Measurements from ENCODE around the gene EVX2.

EVX2 gene

GRCh38 chr2:176129813-176130146, 46.0 kb upstream of the EVX2 start:
- TF ChIP-seq CTCF (IDR thresholded peaks at IDR 0.05; ENCODE audit: low read depth, low read length, missing control alignments), result no peak
- H3K4me3 ChIP-seq (ENCODE audit: low read depth, low read length), result no peak overlapping the region
- DNase-seq (ENCODE audit: low read depth), result no peak

DNA sequence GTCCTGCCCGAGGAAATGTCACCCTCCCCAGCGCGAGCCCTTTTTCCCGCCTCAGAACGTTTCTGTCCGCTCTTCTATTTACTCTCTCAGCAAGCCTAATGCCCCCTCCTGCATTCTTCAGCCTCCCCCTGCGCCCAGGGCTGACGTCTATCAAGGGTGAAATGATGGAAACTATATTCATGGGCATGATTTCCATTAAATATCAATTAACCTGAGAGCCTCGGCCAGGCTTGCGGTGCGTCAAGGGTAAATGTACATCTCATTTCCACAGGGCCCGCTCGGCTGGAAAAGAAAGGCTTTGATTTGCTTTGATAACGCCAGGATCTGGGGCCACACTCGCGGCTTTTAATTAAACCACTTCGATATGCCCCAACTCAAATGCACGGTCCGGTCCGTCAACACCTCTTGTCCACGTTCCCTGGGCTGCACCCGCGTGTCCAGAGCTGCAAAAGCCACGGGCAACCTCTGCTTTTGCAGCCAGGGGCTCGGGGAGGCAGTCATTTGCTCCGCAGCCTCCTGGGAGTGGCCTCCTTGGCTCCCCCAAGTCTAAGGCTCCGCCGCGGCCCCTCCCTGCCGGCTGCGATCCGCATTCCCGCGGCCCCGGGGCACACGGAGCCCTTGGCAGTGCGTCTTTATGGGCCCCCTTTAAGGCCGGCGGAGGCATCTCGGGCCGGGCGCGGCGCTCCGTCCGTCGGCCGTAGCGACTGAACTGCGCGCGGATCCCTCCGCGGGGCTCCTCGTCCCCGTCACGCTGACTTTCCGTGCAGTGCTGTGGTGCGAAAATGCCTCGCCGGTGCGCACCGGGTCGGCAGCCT, 45.4 kb upstream of the EVX2 start, which contains the start of gene HOXD8:
HOXD8 (plus strand) TSS at position 724 of the 815 bp plus-strand sequence. CDS start 662 bp downstream, outside the sequence.
- TF ChIP-seq CTCF (IDR thresholded peaks at IDR 0.05; ENCODE audit: low read depth, low read length, missing control alignments), result no peak
- no peak within 1 kb of the TSS for H3K4me3 ChIP-seq (ENCODE audit: low read depth, low read length)
- DNase-seq (ENCODE audit: low read depth), result no peak

- DNase-seq (ENCODE audit: low read depth), result no peak
- H3K4me3 ChIP-seq (ENCODE audit: low read depth, low read length), result no peak overlapping the region
- no peak for TF ChIP-seq CTCF (IDR thresholded peaks at IDR 0.05; ENCODE audit: low read depth, low read length, missing control alignments)
Observed at GRCh38 chr2:176128172-176128981, 44.6 kb upstream of the EVX2 start.

- no peak for TF ChIP-seq CTCF (IDR thresholded peaks at IDR 0.05; ENCODE audit: low read depth, low read length, missing control alignments)
- no peak for DNase-seq (ENCODE audit: low read depth)
- no peak overlapping the region for H3K4me3 ChIP-seq (ENCODE audit: low read depth, low read length)
Observed at GRCh38 chr2:176127774-176128072, 44.0 kb upstream of the EVX2 start.

- no peak for DNase-seq (ENCODE audit: low read depth)
- TF ChIP-seq CTCF (IDR thresholded peaks at IDR 0.05; ENCODE audit: low read depth, low read length, missing control alignments), result peak; percentile 70
- no peak overlapping the region for H3K4me3 ChIP-seq (ENCODE audit: low read depth, low read length)
Observed at GRCh38 chr2:176126929-176127773, 43.4 kb upstream of the EVX2 start.

DNA sequence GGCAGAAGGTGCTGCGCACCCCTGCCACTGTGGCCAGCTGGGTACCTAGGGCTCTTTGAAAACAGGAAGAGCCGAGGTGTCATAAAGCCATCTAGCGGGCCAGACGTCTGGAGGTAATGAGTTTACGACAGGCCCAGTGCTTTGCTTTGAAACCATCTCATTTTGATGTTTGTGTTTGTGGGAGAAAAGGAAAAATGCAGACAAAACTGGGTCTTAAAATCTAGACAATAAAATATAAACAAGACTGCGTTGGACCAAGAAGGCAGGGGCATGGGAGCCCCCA, 42.0 kb upstream of the EVX2 start:
- TF ChIP-seq CTCF (IDR thresholded peaks at IDR 0.05; ENCODE audit: low read depth, low read length, missing control alignments), result no peak
- H3K4me3 ChIP-seq (ENCODE audit: low read depth, low read length), result no peak overlapping the region
- no peak for DNase-seq (ENCODE audit: low read depth)

Measured in GM12864 (cell line).